Measurements from ENCODE around the gene TMEM182. TPM values are rescaled to one million over a fixed set of nuclear protein-coding genes. Genes with fewer than 3 reads are reported as not detected.

TMEM182 gene
- total RNA-seq, 2 donors from 2014 or later = 4.2 to 5.6 TPM

DNA sequence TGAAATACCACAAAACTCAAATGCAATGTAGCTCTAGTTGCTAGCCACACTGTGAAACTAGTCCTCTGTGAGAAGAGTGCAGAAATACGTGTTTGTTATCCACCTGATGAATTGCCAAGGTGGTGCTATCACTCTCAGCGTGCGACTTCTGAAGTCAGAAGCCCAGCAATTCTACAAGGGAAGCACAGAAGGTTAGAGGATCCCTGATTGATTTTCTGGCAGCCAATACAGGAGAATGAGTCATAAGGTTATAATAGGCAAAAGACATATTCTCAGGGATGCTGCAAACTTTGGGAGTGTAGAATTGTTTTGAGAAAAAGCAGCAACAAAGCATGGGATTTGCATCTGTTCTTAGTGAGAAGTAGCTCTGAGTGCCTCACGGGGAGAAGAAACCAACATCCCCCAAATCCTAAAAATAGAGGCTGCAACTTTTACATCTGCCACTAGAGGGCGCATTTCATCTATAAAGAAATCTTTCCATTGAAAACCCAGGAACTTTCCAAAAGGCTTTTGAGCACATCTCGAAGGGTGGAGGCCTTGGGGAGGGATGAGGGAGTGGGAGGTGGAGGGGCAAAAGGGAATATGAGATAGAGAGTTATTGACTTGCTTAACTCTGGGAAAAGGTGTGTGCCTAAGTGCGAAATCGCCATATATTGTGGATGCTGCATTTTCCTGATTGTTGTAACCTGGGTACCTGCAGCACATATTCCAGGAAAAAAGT lies 78.0 kb downstream of the TMEM182 start:
- H3K27me3 ChIP-seq (ENCODE audit: control insufficient read depth, insufficient read depth, low read length, poor library complexity, severe bottlenecking) = no peaks in the 10 kb centered on the region
- no peak overlapping the region for H3K4me3 ChIP-seq (ENCODE audit: low read length)
- H3K4me1 ChIP-seq (ENCODE audit: control insufficient read depth, insufficient read depth, low read length) = no peaks in the 10 kb centered on the region
- Mint-ChIP-seq H3K4me3 (no peak overlapping the region), H3K27ac (no peak overlapping the region), H3K9me3 (no peaks in the 10 kb centered on the region), H3K27me3 (ENCODE audit: insufficient read depth) (no peaks in the 10 kb centered on the region), H3K36me3 (ENCODE audit: low read depth) (no peaks in the 10 kb centered on the region), H3K4me1 (peaks cover 5% of the 10 kb centered on the region)
- DNase-seq = peak; percentile 83
- WGBS, 2 experiments (ENCODE audit: insufficient coverage in 1 of 2, insufficient read length in 1 of 2) = 56 to 62% methylated on average over 5 to 8 of the region's 8 CpGs
- TF ChIP-seq CTCF (conservative IDR thresholded peaks at IDR 0.05) = peak; percentile 90
- H3K36me3 ChIP-seq (ENCODE audit: control insufficient read depth, insufficient read depth, low read length) = no peaks in the 10 kb centered on the region
- H3K27ac ChIP-seq (ENCODE audit: low read depth, low read length) = no peak overlapping the region
- no peak overlapping the region for H3K9ac ChIP-seq (ENCODE audit: extremely low read depth, low read length, poor library complexity, severe bottlenecking)
- no peaks in the 10 kb centered on the region for H3K9me3 ChIP-seq (ENCODE audit: control insufficient read depth, low read length)

- Histone ChIP-seq H3K4me3 (ENCODE audit: low read length) (no peak overlapping the region), H3K36me3 (ENCODE audit: control insufficient read depth, insufficient read depth, low read length) (no peaks in the 10 kb centered on the region), H3K9me3 (ENCODE audit: control insufficient read depth, low read length) (no peaks in the 10 kb centered on the region), H3K27ac (ENCODE audit: low read depth, low read length) (no peak overlapping the region), H3K9ac (ENCODE audit: extremely low read depth, low read length, poor library complexity, severe bottlenecking) (no peak overlapping the region), H3K4me1 (ENCODE audit: control insufficient read depth, insufficient read depth, low read length) (no peaks in the 10 kb centered on the region), H3K27me3 (ENCODE audit: control insufficient read depth, insufficient read depth, low read length, poor library complexity, severe bottlenecking) (no peaks in the 10 kb centered on the region)
- DNase-seq = peak; percentile 92
- Mint-ChIP-seq H3K4me3 (no peak overlapping the region), H3K27me3 (ENCODE audit: insufficient read depth) (no peaks in the 10 kb centered on the region), H3K36me3 (ENCODE audit: low read depth) (no peaks in the 10 kb centered on the region), H3K27ac (no peak overlapping the region), H3K9me3 (no peaks in the 10 kb centered on the region), H3K4me1 (peaks cover 5% of the 10 kb centered on the region)
- TF ChIP-seq CTCF (conservative IDR thresholded peaks at IDR 0.05) = peak; percentile 85
- 51 to 58% methylated on average over 12 to 19 of the region's 19 CpGs for WGBS, 2 experiments (ENCODE audit: insufficient coverage in 1 of 2, insufficient read length in 1 of 2)
Measured at GRCh38 chr2:102841107-102841840, 79.4 kb downstream of the TMEM182 start.

- TF ChIP-seq CTCF (conservative IDR thresholded peaks at IDR 0.05) = no peak
- Mint-ChIP-seq H3K4me3 (no peak overlapping the region), H3K27ac (no peak overlapping the region), H3K9me3 (no peaks in the 10 kb centered on the region), H3K27me3 (ENCODE audit: insufficient read depth) (no peaks in the 10 kb centered on the region), H3K36me3 (ENCODE audit: low read depth) (no peaks in the 10 kb centered on the region), H3K4me1 (peaks cover 7% of the 10 kb centered on the region)
- Histone ChIP-seq H3K9me3 (ENCODE audit: control insufficient read depth, low read length) (no peaks in the 10 kb centered on the region), H3K27me3 (ENCODE audit: control insufficient read depth, insufficient read depth, low read length, poor library complexity, severe bottlenecking) (no peaks in the 10 kb centered on the region), H3K4me1 (ENCODE audit: control insufficient read depth, insufficient read depth, low read length) (no peaks in the 10 kb centered on the region), H3K27ac (ENCODE audit: low read depth, low read length) (no peak overlapping the region), H3K4me3 (ENCODE audit: low read length) (no peak overlapping the region), H3K9ac (ENCODE audit: extremely low read depth, low read length, poor library complexity, severe bottlenecking) (no peak overlapping the region), H3K36me3 (ENCODE audit: control insufficient read depth, insufficient read depth, low read length) (no peaks in the 10 kb centered on the region)
- no peak for DNase-seq
- WGBS, 2 experiments (ENCODE audit: insufficient coverage in 1 of 2, insufficient read length in 1 of 2) = 81 to 87% methylated on average over 4 of the region's 4 CpGs
Measured at GRCh38 chr2:102843764-102844443, 82.1 kb downstream of the TMEM182 start.
